Stimulated activated effector memory CD8-positive, alpha-beta T cell treated with anti-CD3 and anti-CD28 coated beads, Interleukin-12 subunit alpha, Interleukin-12 subunit beta, amount 100 ng/mL, for 72 hours (primary cell): Measurements from ENCODE around the gene GNAZ.
"Not testable (repeated sequence)": the region's sequence is repeated elsewhere in the genome, so short reads cannot be mapped to it uniquely, and the experiment has no call there.

ENCODE experiments used
- ATAC-seq: fragments of 150-1000 bp; cut with Tn5 transposase; 2 replicates; pipeline ENCODE4 v1.10.0; 2021
- DNase-seq, 2 donors: peaks; one replicate each; pipeline ENCODE4 v3.0.0; 2021 to 2022; ENCODE audit warnings: low spot score in 2 of 2
- H3K27ac Mint-ChIP-seq: one replicate; pipeline ENCODE4 v1.8.0; 2022; ENCODE audit warnings: mild to moderate bottlenecking, mixed read lengths
- H3K36me3 Mint-ChIP-seq: one replicate; pipeline ENCODE4 v1.8.0; 2022; ENCODE audit warnings: mild to moderate bottlenecking, mixed read lengths
- H3K4me1 Mint-ChIP-seq: one replicate; pipeline ENCODE4 v1.8.0; 2022; ENCODE audit warnings: mixed read lengths
- H3K4me3 Mint-ChIP-seq: one replicate; pipeline ENCODE4 v1.8.0; 2022; ENCODE audit warnings: mild to moderate bottlenecking, mixed read lengths
- H3K9me3 Mint-ChIP-seq: one replicate; pipeline ENCODE4 v1.8.0; 2022; ENCODE audit warnings: mixed read lengths

The GNAZ gene

DNA sequence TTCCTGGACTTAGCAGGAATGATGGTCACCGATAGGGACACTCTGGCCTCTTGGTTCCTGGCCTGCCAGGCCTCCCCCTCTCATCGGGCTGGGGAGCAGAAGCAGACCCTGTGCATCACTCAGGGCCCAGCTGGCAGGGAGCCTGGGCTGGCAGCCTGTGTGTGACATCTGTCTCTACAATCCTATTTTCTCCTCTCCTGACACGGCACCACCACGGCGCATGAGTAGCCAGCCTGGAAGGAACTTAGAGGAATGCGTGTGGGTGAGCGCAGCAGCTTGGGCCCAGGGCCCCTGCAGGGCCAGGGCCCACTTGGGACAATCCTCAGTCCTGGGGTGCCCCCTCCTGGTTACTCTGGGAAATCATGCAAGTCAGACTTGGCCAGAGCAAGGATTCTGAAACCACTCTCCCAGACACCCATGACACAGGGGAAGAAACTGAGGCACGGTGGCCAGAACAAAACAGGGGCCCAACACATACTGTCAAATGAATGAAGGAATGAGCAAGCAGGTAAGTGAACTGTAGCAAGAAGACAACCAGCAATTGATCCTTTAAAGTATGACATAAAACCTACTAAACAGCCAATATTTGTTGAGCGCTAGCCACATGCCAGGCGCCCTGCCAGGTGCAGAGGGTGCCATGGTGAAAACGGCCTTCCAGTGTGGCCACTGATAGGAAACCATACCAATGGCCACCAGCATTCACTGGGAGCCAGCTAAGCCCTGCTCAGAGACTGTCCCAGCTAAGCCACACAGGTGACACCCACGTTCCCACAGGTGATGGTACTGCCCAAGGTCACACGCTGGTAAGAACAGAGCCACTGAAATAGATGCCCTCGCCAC is 58.2 kb downstream of the GNAZ start:
- no peak overlapping the region for H3K4me3 Mint-ChIP-seq
- peak overlapping the region; percentile 61 for H3K27ac Mint-ChIP-seq
- no peaks in the 10 kb centered on the region for H3K9me3 Mint-ChIP-seq
- H3K36me3 Mint-ChIP-seq = no peaks in the 10 kb centered on the region
- DNase-seq (peak; percentile 64 to 84), ATAC-seq (peak; percentile 78)
- H3K4me1 Mint-ChIP-seq = peaks cover 5% of the 10 kb centered on the region

DNA sequence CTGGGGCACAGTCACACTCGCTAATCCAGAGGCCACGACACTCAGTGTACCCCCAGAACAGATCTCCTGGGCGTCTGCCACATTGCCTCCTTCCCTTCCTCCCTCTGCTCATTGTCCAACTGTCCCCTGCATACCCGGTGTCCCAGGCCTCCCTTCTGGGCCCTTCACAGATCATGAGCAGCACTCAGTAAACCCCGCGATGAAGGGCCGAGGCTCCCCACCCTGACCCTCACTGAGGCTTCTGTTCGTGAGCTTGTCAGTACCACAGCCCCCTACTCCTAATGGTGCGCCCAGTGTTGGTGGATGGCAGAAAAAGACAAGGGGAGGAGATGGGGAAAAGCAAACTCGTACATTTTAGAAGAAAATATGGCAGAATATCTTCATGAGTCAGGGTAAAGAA is 58.8 kb downstream of the GNAZ start:
- Mint-ChIP-seq H3K4me1 (peaks cover 5% of the 10 kb centered on the region), H3K4me3 (no peak overlapping the region), H3K36me3 (no peaks in the 10 kb centered on the region), H3K9me3 (no peaks in the 10 kb centered on the region), H3K27ac (peak overlapping the region; percentile 76)
- no peak for ATAC-seq
- DNase-seq = no peak

DNA sequence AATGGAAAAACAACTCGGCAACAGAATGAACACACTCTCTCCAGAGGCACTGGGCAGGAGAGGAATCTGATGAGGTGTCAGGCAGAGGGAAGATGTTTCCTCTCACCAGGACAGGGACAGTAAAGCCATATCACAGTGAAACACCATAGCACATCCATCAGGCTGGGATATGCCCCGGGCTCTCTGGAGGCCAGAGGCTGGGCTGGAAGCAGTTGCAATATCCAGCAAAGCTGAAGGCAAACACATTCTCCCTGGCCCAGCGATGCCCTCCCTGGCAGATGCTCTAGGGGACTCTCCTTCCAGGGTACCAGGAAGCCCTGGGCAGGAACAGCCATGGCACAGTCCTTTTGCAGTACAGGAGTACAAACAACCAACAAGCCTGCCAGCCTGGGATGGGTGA is 60.4 kb downstream of the GNAZ start:
- ATAC-seq (no peak), DNase-seq (no peak)
- H3K4me1 Mint-ChIP-seq = peaks cover 5% of the 10 kb centered on the region
- H3K4me3 Mint-ChIP-seq = no peak overlapping the region
- peak overlapping the region; percentile 76 for H3K27ac Mint-ChIP-seq
- no peaks in the 10 kb centered on the region for H3K9me3 Mint-ChIP-seq
- H3K36me3 Mint-ChIP-seq = no peaks in the 10 kb centered on the region

DNA sequence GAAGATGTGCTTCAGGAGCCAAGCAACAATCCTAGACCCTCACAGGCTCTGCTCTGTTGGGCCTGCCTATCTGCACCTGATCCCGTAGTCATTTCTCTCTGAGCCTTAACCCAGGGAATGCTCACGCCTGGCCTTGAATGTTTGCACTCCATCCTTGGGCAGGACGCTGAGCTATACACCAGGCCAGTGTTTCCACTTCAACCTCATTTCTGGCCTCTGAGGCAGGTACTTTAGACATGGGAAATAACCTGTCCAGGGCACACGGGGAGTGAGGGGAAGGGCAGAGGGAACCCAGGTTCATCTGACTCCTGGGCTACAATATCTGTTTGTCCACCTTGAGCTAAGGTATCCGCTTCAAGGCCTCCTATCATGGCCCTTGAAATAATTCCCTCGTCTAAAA is 61.6 kb downstream of the GNAZ start:
- DNase-seq = no peak
- H3K4me1 Mint-ChIP-seq = peaks cover 11% of the 10 kb centered on the region
- no peak overlapping the region for H3K27ac Mint-ChIP-seq
- H3K4me3 Mint-ChIP-seq = no peak overlapping the region
- no peak for ATAC-seq
- no peaks in the 10 kb centered on the region for H3K36me3 Mint-ChIP-seq
- no peaks in the 10 kb centered on the region for H3K9me3 Mint-ChIP-seq

DNA sequence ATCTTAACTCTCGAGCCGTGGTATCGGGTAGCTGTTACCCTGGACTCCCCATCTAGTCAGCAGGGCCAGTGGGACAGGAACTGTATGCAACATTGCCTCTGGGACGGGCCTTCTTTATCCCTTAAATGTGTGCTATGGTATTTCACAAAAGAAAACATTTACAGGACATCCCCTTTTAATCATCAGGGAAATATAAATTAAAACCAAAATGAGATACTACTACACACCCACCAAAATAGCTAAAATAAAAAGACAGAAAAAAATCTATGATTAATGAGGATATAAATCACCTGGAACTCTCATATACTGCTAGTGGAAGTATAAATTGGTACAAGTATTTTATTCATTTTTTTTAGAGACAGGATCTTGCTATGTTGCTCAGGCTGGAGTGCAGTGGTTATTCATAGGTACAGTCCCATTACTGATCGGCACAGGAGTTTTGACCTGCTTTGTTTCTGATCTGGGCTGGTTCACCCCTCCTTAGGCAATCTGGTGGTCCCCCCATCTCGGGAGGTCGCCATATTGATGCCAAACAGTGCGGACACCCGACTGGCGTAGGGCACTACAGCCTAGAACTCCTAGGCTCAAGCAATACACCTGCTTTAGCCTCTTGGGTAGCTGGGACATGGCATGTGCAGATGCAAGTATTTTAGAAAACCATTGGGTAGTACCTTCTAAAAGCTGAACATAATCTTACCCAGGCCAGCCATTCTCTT is 62.2 kb downstream of the GNAZ start:
- peaks cover 15% of the 10 kb centered on the region for H3K4me1 Mint-ChIP-seq
- no peak for DNase-seq
- no peak for ATAC-seq
- no peak overlapping the region for H3K4me3 Mint-ChIP-seq
- H3K27ac Mint-ChIP-seq = no peak overlapping the region
- H3K36me3 Mint-ChIP-seq = no peaks in the 10 kb centered on the region
- H3K9me3 Mint-ChIP-seq = no peaks in the 10 kb centered on the region

DNA sequence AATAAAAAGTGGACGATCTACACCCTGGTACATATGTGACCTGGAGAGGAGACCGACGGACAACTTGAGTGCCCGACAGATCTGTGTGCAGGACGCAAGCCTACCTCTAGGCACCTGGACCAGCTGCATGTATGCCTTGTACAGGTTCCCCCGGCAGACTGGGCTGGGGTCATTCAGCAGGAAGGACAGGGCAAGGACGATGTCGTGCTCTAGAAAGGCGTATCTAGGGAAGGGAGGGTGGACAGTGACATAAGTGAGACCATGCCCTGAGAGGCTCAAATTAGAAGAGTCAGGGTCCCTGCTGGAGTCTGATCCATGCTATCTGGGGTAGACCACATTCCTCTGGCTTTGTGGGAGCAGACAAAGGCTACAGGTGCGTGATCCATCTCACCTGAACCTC is 63.6 kb downstream of the GNAZ start:
- no peaks in the 10 kb centered on the region for H3K9me3 Mint-ChIP-seq
- H3K4me1 Mint-ChIP-seq = peaks cover 23% of the 10 kb centered on the region
- no peak overlapping the region for H3K4me3 Mint-ChIP-seq
- no peaks in the 10 kb centered on the region for H3K36me3 Mint-ChIP-seq
- peak overlapping the region; percentile 50 for H3K27ac Mint-ChIP-seq
- DNase-seq = no peak
- ATAC-seq = no peak

DNA sequence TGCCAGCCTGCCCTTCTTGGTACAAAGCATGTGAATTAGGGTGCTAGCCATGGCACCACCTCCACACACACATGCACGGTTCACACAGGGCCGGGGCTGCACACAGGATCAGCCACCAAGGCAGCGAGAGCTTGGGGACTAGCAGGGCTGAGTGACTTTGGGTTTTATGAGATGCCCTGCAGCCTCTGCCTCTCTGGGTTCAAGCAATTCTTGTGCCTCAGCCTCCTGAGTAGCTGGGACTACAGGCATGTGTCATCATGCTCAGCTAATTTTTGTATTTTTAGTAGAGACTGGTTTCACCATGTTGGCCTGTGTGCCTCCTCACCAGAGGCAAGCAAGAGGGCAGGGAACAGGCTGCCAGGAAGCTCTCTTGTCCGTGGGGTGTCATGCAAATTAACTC is 66.7 kb downstream of the GNAZ start:
- not testable (repeated sequence) for ATAC-seq, DNase-seq, H3K9me3 Mint-ChIP-seq, H3K36me3 Mint-ChIP-seq
- Mint-ChIP-seq H3K27ac (peak overlapping the region; percentile 91), H3K4me3 (peak overlapping the region; percentile 57), H3K4me1 (peaks cover 45% of the 10 kb centered on the region)

DNA sequence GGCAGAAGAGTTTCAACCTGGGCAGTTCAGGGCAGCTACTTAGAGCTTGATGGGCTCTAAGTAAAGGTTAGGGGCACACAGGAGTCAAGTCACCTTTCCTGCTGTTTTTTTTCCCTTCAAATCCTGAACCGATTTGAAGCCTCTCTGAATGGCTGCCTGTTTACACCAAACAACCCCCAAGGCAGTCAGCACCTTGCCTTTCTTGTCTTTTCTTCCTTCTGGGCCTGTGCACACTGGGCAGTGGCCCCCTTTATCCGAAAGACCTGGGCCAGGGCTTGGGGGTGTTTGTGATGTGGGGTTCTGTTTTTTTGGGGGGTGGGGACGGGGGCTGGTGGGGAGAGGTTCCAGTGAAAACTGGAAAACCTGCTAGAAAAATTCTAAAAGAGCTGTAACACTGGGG is 67.1 kb downstream of the GNAZ start:
- peak overlapping the region; percentile 91 for H3K27ac Mint-ChIP-seq
- peaks cover 50% of the 10 kb centered on the region for H3K4me1 Mint-ChIP-seq
- H3K9me3 Mint-ChIP-seq = no peaks in the 10 kb centered on the region
- peak overlapping the region; percentile 57 for H3K4me3 Mint-ChIP-seq
- ATAC-seq = no peak
- no peak for DNase-seq
- H3K36me3 Mint-ChIP-seq = peaks cover 6% of the 10 kb centered on the region

DNA sequence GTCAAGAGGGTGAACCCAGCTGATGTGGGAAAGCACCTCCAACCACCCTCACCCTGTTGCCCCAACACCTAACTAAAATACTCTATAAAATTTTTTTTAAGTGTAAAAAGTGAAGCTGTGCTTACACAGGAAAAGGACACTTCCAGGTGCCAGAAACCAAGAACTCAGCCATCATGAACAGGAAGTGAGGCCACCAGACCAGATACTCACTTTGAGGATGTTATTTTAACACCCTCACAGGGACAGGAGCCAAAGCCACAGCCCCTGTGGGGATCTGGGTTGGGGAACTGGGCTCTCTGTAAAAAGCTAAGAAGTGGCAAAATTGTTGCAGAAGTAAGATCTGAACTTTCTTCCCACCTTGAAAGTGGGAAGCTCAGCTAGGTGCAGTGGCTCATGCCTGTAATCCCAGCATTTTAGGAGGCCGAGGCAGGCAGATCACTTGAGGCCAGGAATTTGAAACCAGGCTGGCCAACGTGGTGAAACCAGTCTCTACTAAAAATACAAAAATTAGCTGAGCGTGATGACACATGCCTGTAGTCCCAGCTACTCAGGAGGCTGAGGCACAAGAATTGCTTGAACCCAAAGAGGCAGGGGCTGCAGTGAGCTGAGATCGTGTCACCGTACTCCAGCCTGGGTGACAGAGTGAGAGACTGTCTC is 67.7 kb downstream of the GNAZ start:
- Mint-ChIP-seq H3K9me3 (no peaks in the 10 kb centered on the region), H3K36me3 (peaks cover 6% of the 10 kb centered on the region), H3K27ac (peak overlapping the region; percentile 91), H3K4me1 (peaks cover 55% of the 10 kb centered on the region), H3K4me3 (peak overlapping the region; percentile 57)
- peak in 1 of 2 donors; percentile 73 for DNase-seq
- peak; percentile 54 for ATAC-seq

DNA sequence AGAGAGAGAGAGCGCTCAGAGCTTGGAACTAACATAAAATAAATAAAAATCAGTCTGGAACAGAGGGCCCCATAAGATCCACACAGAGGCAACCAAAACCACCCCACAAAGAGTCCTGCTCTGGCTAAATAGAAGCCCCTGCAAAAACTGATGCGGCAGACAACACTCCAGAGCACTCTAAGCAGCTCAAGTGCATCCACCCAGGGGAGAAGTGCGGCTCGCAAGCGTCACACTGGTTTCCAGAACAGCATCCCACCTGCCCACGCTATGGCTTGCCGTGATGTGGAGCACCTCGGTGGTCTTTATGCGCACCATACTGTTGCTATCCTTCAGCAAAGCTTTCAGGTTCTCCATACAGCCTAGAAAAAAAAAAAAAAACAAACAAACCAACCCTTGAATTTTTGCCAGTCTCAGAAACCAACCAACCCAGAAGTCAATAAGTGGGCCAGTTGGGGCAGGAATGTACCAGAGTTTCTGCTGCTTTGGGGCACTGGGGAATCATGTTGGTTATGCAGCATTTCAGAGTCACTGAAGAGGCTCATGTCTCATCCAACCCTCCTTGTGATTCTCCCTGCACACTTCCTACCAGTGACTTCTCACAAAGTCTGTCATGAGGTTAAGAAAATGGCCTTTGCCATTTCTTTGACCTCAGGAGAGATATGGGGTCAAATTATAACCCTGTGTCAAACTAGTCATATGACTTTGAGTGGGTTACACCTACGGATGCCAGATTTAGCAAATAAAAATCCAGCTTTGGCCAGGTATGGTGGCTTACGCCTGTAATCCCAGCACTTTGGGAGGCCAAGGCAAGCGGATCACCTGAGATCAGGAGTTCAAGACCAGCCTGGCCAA is 68.5 kb downstream of the GNAZ start:
- peak overlapping the region; percentile 57 for H3K4me3 Mint-ChIP-seq

DNA sequence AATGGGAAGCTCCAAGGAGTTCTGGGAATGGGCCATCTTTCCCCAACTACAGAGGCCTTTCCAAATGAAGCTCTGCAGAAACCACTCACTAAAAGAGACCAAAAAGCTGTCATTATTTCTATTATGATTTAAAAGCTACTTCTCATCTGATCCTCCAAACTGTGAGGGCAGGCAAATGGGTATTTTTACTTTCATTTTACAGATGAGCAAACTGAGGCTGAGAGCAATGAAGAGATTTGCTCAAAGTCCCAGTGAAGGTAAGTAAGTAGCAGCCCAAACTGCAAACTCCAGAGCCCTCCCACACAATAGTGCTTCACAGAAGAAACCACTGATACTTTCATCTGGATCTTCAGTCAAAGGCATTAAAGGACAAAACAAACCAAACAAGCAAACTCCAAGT is 70.1 kb downstream of the GNAZ start:
- Mint-ChIP-seq H3K4me3 (no peak overlapping the region), H3K9me3 (no peaks in the 10 kb centered on the region), H3K36me3 (peaks cover 11% of the 10 kb centered on the region), H3K4me1 (peaks cover 75% of the 10 kb centered on the region), H3K27ac (peak overlapping the region; percentile 92)
- ATAC-seq (no peak), DNase-seq (no peak)

More for the DNA sequence above, 68.5 kb downstream of the GNAZ start:
- DNase-seq (no peak), ATAC-seq (no peak)
- no peaks in the 10 kb centered on the region for H3K9me3 Mint-ChIP-seq
- H3K27ac Mint-ChIP-seq = peak overlapping the region; percentile 91
- H3K36me3 Mint-ChIP-seq = peaks cover 6% of the 10 kb centered on the region
- H3K4me1 Mint-ChIP-seq = peaks cover 62% of the 10 kb centered on the region

DNA sequence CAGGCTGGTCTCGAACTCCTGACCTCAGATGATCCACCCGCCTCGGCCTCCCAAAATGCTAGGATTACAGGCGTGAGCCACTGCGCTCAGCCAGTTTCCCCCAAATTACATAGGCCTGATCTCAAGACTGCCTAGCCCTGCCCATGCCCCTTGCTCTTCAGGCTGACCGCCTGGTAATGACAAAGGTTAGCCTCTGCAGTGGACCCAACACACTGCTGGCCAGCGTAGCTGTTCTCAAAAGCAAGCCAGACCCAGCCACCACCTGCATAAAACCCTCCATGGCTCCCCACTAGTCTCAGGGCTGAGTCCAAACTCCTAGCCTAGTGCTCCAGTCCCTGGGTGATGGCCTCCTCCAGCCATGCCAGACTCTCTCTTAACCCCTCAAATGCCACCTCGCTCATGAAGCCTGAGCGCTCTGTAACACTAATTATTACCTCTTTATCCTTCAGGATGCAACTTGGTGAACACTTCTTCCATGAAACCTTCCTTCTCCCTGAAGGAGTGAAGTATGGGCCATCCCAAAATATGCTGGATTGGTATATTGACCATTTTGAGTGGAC is 72.3 kb downstream of the GNAZ start:
- Mint-ChIP-seq H3K4me1 (peaks cover 70% of the 10 kb centered on the region), H3K9me3 (no peaks in the 10 kb centered on the region), H3K36me3 (peaks cover 12% of the 10 kb centered on the region), H3K4me3 (peak overlapping the region; percentile 67), H3K27ac (peak overlapping the region; percentile 92)
- no peak for ATAC-seq
- DNase-seq = no peak

DNA sequence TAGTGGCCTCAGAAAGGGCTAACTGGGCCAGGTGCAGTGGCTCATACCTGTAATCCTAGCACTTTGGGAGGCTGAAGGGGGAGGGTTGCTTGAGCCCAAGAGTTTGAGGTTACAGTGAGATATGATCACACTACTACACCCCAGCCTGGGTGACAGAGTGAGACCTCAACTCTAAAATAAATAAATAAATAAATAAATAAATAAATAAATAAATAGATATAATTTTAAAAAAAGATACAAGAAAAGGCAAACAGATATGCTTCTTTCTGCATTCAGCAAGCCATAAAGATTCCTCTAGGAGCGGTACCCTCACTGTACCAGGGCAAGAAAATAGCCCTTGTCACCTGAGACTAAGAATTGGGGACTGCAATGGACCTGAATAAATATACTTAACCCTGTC is 72.8 kb downstream of the GNAZ start:
- DNase-seq (no peak), ATAC-seq (no peak)
- Mint-ChIP-seq H3K4me1 (peaks cover 65% of the 10 kb centered on the region), H3K9me3 (no peaks in the 10 kb centered on the region), H3K4me3 (peak overlapping the region; percentile 67), H3K36me3 (peaks cover 12% of the 10 kb centered on the region), H3K27ac (peak overlapping the region; percentile 92)

DNA sequence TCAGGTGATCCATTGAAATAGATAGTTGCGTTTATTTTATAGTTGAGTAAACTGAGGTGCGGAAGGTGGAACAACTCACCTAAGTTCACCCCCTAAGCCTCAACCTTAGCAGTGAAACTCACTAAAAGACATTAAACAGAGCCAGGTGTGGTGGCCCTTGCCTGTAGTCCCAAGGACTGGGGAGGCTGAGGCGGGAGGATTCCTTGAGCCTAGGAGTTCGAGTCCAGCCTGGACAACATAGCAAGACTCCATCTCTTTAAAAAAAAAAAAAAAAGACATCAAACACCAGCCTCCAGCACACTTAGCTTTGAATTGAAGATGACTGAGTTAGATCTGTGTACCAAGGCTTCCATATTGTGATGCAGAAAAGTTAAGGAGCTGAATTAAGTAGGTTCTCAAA is 74.1 kb downstream of the GNAZ start:
- H3K36me3 Mint-ChIP-seq = peaks cover 12% of the 10 kb centered on the region
- DNase-seq = no peak
- H3K4me3 Mint-ChIP-seq = peak overlapping the region; percentile 69
- H3K9me3 Mint-ChIP-seq = no peaks in the 10 kb centered on the region
- no peak for ATAC-seq
- peak overlapping the region; percentile 86 for H3K27ac Mint-ChIP-seq
- peaks cover 55% of the 10 kb centered on the region for H3K4me1 Mint-ChIP-seq
